Retinal pigment epithelial cell (primary cell): ENCODE measurements around the gene CMTM4.
"Not testable (repeated sequence)": the region's sequence is repeated elsewhere in the genome, so short reads cannot be mapped to it uniquely, and the experiment has no call there.

Experiments
- DNase-seq: peaks from one replicate; pipeline ENCODE4 v3.0.0-alpha.2; 2010; ENCODE audit warnings: low read depth
- H3K4me3 ChIP-seq: 2 replicates; pipeline ENCODE4 v1.5.1; 2011; ENCODE audit warnings: mild to moderate bottlenecking, low read length, control low read depth, moderate library complexity
- CTCF ChIP-seq: conservative IDR thresholded peaks from 2 replicates; pipeline ENCODE4 v1.5.1; 2011; ENCODE audit warnings: low read depth, low read length, control low read depth, inconsistent platforms

The CMTM4 gene

GRCh38 chr16:66690106-66690847, 6.3 kb downstream of the CMTM4 start:
- TF ChIP-seq CTCF: no peak
- no peak for DNase-seq
- no peak overlapping the region for H3K4me3 ChIP-seq

GRCh38 chr16:66689282-66689681, 7.3 kb downstream of the CMTM4 start:
- H3K4me3 ChIP-seq: no peak overlapping the region
- DNase-seq: no peak
- TF ChIP-seq CTCF: no peak

- no peak for TF ChIP-seq CTCF
These were observed 8.5 kb downstream of the CMTM4 start for GRCh38 chr16:66687906-66688625.

GRCh38 chr16:66685501-66686115, 10.9 kb downstream of the CMTM4 start:
- DNase-seq, H3K4me3 ChIP-seq: not testable (repeated sequence)

More at GRCh38 chr16:66687906-66688625, 8.5 kb downstream of the CMTM4 start:
- no peak overlapping the region for H3K4me3 ChIP-seq
- DNase-seq: peak; percentile 58

GRCh38 chr16:66682271-66682670, 14.3 kb downstream of the CMTM4 start:
- no peak for TF ChIP-seq CTCF
- DNase-seq: no peak
- no peak overlapping the region for H3K4me3 ChIP-seq

- no peak for TF ChIP-seq CTCF
- H3K4me3 ChIP-seq: no peak overlapping the region
- no peak for DNase-seq
These were observed 14.9 kb downstream of the CMTM4 start for GRCh38 chr16:66681676-66682075.

GRCh38 chr16:66678337-66678736, 18.2 kb downstream of the CMTM4 start:
- DNase-seq: no peak
- no peak for TF ChIP-seq CTCF
- H3K4me3 ChIP-seq: no peak overlapping the region
